ENCODE measurements around the gene SCARF1. TPM values are rescaled to one million over a fixed set of nuclear protein-coding genes. Genes with fewer than 3 reads are reported as not detected.

SCARF1 gene
- polyA plus RNA-seq, 4 donors: 5.7 to 9.7 (median 8.2) TPM

- DNase-seq (ENCODE audit: low read depth in 4 of 4, low spot score in 2 of 4): no peak
Observed at GRCh38 chr17:1648173-1648962, 2.8 kb upstream of the SCARF1 start.

DNA sequence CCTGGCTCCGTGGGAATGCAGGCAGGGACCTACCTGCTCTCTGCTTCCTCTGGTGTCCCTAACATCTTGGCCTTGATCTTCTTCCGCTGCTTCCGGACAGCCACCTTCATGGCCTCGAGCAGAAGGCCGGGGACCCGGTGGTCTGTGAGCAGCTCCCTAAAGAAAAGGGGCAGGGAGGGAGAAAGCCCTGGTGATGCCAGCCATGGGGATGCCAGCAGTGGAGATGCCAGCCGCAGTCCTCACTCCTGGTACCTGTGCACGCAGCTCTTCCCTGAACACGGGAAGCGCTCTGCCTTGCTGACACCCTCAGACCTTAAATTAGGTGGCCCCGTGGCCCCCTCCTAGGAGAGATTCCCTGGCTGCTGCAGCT is 2.3 kb upstream of the SCARF1 start:
- DNase-seq (ENCODE audit: low read depth in 4 of 4, low spot score in 2 of 4): no peak

DNA sequence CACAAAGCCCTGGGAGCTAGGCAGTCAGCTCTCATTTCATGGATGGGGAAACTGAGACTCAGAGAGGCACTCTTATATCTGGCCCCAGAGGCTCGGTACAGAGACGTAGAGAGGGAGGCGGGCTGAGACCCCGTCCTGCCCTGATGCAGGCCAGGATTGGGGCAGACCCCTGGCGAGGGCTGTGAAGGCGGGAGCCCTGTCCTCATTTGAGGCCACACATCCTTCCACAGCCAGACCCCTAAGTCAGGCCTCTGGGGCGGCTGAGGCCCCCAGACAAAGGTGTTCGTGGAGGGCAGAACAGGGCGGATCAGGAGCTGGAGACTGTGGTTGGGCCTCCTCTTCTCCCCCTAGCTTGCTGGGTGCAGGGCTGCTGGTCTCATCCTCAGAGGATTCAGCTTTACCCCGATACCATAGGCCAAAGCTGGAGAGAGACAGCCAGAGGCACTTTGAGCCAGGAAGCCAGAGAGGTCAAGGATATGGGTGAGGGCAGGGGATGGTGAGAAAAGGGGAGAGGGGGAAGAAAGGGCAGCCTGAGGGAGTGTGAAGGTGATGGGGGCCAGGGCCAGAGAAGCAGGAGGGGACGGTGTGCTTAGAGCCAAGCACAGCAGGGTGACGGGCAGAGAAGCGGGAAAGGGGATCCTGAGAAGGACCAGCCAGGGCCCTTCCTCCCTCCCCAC is 805 bp upstream of the SCARF1 start:
- no peak for DNase-seq (ENCODE audit: low read depth in 4 of 4, low spot score in 2 of 4)

DNA sequence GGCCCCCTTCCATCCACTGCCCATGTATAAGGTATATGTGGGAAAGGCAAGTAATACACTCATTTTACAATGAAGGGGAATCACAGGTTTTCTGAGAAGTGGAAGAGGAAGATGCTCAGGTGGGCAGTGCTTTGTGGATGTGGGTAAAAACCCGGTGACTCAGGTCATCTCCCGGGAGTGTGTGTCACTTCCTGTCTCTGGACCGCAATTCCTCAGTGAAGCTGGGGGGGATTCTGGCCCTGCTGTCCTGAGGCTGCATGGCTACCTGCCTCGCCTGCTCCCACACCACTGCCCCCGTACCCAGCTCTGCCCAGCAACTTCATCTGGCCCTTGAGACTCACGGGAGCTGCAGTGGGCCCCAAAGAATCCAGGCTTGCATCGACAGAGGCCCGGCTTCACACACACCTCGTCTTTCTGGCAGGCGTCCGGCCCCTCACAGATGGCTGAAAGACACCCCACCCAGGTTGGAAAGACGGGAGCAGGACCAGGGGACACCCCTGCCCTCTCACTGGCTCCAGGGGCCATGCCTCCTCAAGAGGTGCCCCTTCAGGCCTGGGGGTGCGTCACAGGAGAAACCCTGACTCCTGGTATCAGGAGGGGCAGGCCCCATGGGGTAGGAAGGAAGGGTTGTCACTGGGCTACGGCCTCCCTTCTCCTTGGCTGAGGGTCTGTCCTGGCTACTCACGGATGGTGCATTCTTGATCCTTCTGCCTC is 882 bp downstream of the SCARF1 start:
- no peak for DNase-seq (ENCODE audit: low read depth in 4 of 4, low spot score in 2 of 4)

DNA sequence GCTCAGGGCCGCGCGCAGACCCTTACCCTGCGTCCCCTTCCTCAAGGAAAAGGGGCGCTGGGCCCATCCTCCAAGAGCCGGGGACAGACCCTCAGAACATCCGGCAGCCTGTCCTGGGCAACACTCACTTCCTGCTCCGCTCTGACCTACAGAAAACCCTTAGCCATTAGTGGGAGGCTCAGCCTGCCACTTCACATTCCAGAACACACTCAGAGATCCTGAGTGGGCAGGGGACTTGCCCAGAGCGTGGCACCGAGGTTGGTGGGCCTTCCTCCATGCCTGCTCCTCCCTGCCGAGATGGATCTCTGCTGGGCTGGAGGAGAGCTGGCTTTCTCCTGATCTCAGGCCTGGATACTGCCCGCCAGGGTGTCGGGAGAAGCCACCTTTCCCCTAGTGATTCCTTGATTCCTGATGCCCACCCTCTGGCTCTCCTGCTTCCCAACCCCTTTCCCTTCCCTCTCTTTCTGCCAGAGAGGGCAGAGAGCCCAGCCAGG is 1.5 kb downstream of the SCARF1 start:
- no peak for DNase-seq (ENCODE audit: low read depth in 4 of 4, low spot score in 2 of 4)

GRCh38 chr17:1643293-1643998 is 2.1 kb downstream of the SCARF1 start:
- DNase-seq (ENCODE audit: low read depth in 4 of 4, low spot score in 2 of 4): no peak

- no peak for DNase-seq (ENCODE audit: low read depth in 4 of 4, low spot score in 2 of 4)
Observed at GRCh38 chr17:1641065-1641403, 4.5 kb downstream of the SCARF1 start.

DNA sequence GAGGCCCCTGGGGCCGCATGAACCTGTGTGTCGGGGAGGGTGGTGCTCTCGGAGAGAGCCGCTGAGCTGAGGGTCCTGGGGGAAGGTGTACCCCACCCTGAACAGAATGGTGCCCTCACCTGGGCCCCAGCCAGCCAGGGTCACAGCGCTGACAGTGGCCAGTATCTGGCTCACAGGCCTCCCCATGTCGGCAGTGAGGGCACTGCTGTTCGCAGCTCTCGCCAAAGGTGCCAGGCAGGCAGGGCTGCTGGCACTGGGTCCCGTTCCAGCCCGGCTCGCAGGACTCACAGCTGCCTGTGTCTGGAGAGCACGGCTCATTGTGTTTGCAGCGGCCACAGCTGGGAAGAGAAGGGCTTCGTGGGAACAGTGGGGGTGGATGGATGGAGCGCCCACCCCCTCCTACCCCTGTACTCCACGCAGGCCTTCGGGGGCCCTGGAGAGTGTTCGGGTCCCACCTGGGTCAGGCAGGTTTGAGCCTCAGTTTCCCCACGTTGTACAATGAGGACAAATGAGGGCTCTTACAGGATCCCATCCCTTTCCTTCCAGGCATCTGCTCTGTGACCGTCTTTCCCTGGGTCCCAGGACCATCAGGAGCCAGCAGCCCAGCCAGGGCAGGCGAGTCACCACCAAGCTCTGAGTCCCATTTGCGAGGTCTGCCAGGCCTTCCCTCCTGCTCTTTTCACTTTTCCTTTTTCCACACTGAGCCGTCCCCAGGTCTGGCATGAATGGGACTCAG is 5.0 kb downstream of the SCARF1 start:
- DNase-seq (ENCODE audit: low read depth in 4 of 4, low spot score in 2 of 4): no peak

- DNase-seq (ENCODE audit: low read depth in 4 of 4, low spot score in 2 of 4): no peak
Observed at GRCh38 chr17:1639549-1640180, 5.9 kb downstream of the SCARF1 start.

GRCh38 chr17:1638624-1639300 is 6.8 kb downstream of the SCARF1 start:
- no peak for DNase-seq (ENCODE audit: low read depth in 4 of 4, low spot score in 2 of 4)

GRCh38 chr17:1638171-1638590 is 7.4 kb downstream of the SCARF1 start:
- DNase-seq (ENCODE audit: low read depth in 4 of 4, low spot score in 2 of 4): no peak

DNA sequence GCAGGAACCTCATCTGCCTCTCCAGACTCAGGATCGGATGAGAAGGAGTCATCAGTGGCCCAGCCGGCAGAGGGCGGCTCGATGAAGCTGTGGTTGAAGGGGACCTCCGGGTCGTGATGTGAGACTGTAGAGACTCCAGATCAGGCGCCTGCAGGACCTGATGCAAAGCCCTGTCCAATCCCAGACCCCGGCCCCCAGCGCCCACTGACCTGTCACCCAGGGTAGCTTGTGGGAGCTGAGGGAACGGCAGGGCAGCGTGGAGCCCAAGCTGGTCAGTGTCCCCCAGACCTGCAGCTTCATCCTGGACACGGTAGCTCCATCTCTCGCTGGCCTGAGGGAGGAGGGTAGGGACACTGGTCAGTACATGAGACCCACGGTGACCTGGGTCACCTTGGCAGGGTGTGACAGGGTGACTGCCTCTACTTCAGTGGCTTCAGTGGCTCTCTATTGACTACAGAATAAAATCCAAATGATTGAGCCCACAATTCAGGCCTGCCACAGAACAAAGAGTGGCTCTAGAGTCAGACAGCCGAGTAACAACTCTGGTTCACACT is 8.7 kb downstream of the SCARF1 start:
- no peak for DNase-seq (ENCODE audit: low read depth in 4 of 4, low spot score in 2 of 4)

GRCh38 chr17:1635675-1636465 is 9.7 kb downstream of the SCARF1 start:
- no peak for DNase-seq (ENCODE audit: low read depth in 4 of 4, low spot score in 2 of 4)

DNA sequence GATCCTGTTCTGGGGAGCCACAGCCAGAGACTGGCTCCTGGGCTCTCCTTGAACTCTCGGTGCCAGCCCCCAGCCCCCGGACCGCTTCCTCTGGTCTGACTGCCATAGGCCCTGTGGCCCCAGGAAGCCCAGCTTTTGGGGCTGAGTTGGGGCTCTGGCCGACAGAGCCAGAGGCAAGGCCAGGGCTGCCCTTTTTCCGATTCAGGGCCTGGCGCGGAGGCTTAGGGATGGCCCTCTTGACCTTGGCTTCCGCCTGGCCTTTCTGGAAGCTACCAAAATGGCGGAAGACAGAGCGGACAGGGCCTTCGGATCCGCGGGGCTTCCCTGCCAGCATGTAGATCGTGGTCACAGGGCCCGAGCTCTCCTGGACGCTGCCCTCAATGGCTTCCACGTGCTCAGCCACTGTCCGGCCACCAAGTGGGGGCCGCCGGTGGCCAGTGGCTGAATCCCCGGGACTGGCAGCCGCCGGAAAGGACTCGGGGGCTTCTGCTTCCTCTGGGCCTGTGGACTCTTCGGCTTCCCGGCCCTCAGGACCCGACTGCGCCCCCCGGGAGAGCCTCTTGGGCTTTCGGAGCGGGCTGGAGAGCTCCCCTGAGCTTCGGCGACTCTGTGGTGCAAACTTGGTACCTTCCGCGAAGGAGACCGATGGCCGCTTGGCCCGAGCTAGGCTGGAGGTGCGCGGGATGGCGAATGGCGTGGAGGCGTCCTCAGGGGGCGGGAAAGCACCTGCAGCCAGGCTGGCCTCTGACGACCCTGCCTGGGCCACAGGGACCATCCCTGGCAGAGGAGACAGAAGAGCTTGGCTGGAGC is 10.5 kb downstream of the SCARF1 start:
- no peak for DNase-seq (ENCODE audit: low read depth in 4 of 4, low spot score in 2 of 4)

GRCh38 chr17:1630662-1631061 is 14.9 kb downstream of the SCARF1 start:
- DNase-seq (ENCODE audit: low read depth in 4 of 4, low spot score in 2 of 4): no peak

GRCh38 chr17:1629504-1630310 is 15.8 kb downstream of the SCARF1 start:
- DNase-seq (ENCODE audit: low read depth in 4 of 4, low spot score in 2 of 4): no peak

Measured in left renal cortex interstitium (tissue), 4 donors.